H7 (cell line): ENCODE measurements around the gene VWC2. TPM values are rescaled to one million over a fixed set of nuclear protein-coding genes. Genes with fewer than 3 reads are reported as not detected.

ENCODE experiments used
- DNase-seq: peaks from one replicate; pipeline ENCODE4 v3.0.0; 2012
- H3K27me3 ChIP-seq: 2 replicates; pipeline ENCODE4 v1.6.0; 2011; ENCODE audit warnings: mild to moderate bottlenecking, low read length; ENCODE audit not compliant: control insufficient read depth, insufficient read depth
- H3K36me3 ChIP-seq: replicated peaks from 2 replicates; pipeline ENCODE4 v1.5.1; 2011; ENCODE audit warnings: low read length; ENCODE audit not compliant: control insufficient read depth, insufficient read depth
- H3K4me3 ChIP-seq: 2 replicates; pipeline ENCODE4 v1.5.1; 2011; ENCODE audit warnings: low read depth, mild to moderate bottlenecking, control low read depth, low read length, moderate library complexity; ENCODE audit not compliant: insufficient read depth
- total RNA-seq: library from RNA; depleted of rRNA; stranded (reverse); fragments of >200 nt; shearing (Covaris generic); gene quantifications from 2 replicates; pipeline ENCODE4 v1.2.3, GENCODE V29; 2014

The VWC2 gene
- total RNA-seq, 1 experiment from 2014 or later = 0.28 TPM

DNA sequence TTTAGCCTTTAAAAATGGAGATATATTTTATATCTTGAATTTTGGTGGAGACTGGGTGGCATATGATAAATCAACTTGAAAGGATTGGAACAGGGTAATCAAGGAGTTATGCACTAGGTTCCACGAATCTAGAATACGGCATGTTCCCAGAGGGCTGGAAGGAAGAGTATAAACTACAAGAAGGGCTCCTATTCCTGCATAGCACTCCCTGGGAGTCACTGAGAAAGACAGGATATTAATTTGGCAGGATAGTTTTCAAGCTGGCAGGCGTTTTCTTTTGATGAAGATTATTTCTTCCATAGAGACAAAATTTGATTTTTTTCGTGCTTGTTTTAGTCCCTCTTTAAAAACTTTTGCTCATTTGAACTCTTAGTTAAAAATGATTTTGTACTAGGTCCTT is 119.7 kb downstream of the VWC2 start:
- no peaks in the 10 kb centered on the region for H3K27me3 ChIP-seq
- DNase-seq = no peak
- H3K36me3 ChIP-seq = no peaks in the 10 kb centered on the region
- no peak overlapping the region for H3K4me3 ChIP-seq

- no peak for DNase-seq
- Histone ChIP-seq H3K4me3 (no peak overlapping the region), H3K27me3 (no peaks in the 10 kb centered on the region), H3K36me3 (no peaks in the 10 kb centered on the region)
Measured at GRCh38 chr7:49894543-49894942, 121.1 kb downstream of the VWC2 start.

DNA sequence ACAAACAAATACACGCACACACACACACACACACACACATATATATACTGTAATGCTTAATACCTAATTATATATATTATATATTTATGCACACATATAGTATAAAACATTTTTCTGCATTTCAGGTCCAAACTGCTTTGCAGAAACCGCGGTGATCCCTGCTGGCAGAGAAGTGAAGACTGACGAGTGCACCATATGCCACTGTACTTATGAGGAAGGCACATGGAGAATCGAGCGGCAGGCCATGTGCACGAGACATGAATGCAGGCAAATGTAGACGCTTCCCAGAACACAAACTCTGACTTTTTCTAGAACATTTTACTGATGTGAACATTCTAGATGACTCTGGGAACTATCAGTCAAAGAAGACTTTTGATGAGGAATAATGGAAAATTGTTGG is 138.5 kb downstream of the VWC2 start:
- Histone ChIP-seq H3K36me3 (no peaks in the 10 kb centered on the region), H3K4me3 (no peak overlapping the region), H3K27me3 (no peaks in the 10 kb centered on the region)
- DNase-seq = no peak

- Histone ChIP-seq H3K4me3 (no peak overlapping the region), H3K27me3 (no peaks in the 10 kb centered on the region), H3K36me3 (no peaks in the 10 kb centered on the region)
- no peak for DNase-seq
Measured at GRCh38 chr7:49926720-49927119, 153.3 kb downstream of the VWC2 start.

DNA sequence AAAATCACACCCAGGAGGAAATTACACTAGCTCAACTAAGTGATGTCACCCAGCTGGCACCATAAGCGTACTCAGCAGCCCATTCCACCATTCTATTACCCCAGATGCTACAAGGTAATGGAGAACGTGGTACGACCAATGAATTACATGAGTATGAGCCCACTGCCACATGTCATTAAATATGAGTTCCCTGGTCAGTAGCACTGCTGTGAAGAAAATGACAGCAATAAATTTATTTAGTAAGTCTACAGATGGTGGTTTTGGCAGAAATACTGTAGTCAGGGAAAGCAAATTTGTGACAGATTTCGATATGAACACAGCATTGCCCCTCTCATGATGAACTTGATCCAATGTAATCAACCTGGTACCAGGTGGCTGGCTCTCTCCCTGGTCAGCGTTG is 154.2 kb downstream of the VWC2 start:
- DNase-seq = no peak
- H3K27me3 ChIP-seq = no peaks in the 10 kb centered on the region
- no peak overlapping the region for H3K4me3 ChIP-seq
- H3K36me3 ChIP-seq = no peaks in the 10 kb centered on the region

DNA sequence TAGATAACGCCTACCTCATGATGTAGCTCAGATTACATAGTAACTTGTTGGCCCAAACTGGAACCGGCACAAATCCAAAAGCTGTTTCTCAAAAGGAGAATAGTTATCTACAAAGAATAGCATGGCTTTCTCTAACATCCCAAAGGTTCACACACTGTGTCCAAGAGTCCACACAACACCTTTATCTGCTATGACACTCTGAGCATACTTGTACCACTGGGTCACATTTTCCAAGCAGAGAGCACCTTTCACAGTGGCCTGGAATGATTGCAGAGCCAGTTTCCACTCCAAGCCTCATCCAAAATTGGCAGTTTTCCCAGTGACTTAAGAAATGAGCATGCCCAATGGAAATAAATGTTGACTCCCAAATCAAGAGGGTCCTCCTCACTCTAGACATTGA is 155.3 kb downstream of the VWC2 start:
- H3K27me3 ChIP-seq = no peaks in the 10 kb centered on the region
- H3K36me3 ChIP-seq = no peaks in the 10 kb centered on the region
- no peak overlapping the region for H3K4me3 ChIP-seq
- no peak for DNase-seq

DNA sequence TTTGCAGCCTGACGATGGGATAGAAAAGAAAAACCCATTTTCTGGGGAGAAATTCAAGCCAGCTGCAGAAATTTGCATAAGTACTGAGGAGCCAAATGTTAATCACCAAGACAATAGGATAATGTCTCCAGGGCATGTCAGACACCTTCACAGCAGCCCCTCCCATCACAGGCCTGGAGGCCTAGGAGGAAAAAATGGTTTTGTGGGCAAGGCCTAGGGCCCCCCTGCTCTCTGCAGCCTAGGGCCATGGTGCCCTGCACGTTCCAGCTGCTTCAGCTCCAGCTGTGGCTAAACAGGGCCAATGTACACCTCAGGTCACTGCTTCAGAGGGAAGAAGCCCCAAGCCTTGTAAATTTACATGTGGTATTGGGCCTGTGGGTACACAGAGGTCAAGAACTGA is 158.2 kb downstream of the VWC2 start:
- no peak for DNase-seq
- H3K27me3 ChIP-seq = no peaks in the 10 kb centered on the region
- H3K4me3 ChIP-seq = no peak overlapping the region
- no peaks in the 10 kb centered on the region for H3K36me3 ChIP-seq

- DNase-seq = no peak
Measured at GRCh38 chr7:49937608-49938007, 164.2 kb downstream of the VWC2 start.

More at GRCh38 chr7:49937608-49938007, 164.2 kb downstream of the VWC2 start:
- Histone ChIP-seq H3K4me3 (no peak overlapping the region), H3K27me3 (no peaks in the 10 kb centered on the region), H3K36me3 (no peaks in the 10 kb centered on the region)
